IPS-11a (cell line): ENCODE measurements around the gene AUTS2.

Experiments used
- H3K4me3 ChIP-seq: one replicate; pipeline ENCODE4 v1.5.1; 2013; ENCODE audit warnings: low read depth, low read length, control low read depth

AUTS2 gene

GRCh38 chr7:69684369-69685292 is 86.4 kb downstream of the AUTS2 start:
- H3K4me3 ChIP-seq, result no peak overlapping the region

- H3K4me3 ChIP-seq, result no peak overlapping the region
These were observed 87.0 kb downstream of the AUTS2 start for GRCh38 chr7:69685293-69685631.

- no peak overlapping the region for H3K4me3 ChIP-seq
These were observed 88.1 kb downstream of the AUTS2 start for GRCh38 chr7:69686366-69686765.

- H3K4me3 ChIP-seq, result no peak overlapping the region
These were observed 89.6 kb downstream of the AUTS2 start for GRCh38 chr7:69687739-69688433.

GRCh38 chr7:69690329-69690728 is 92.1 kb downstream of the AUTS2 start:
- H3K4me3 ChIP-seq, result no peak overlapping the region

- H3K4me3 ChIP-seq, result no peak overlapping the region
These were observed 93.1 kb downstream of the AUTS2 start for GRCh38 chr7:69691327-69691726.

GRCh38 chr7:69691734-69692133 is 93.5 kb downstream of the AUTS2 start:
- H3K4me3 ChIP-seq, result no peak overlapping the region

- H3K4me3 ChIP-seq, result no peak overlapping the region
These were observed 94.3 kb downstream of the AUTS2 start for GRCh38 chr7:69692611-69693010.

GRCh38 chr7:69693042-69693441 is 94.8 kb downstream of the AUTS2 start:
- H3K4me3 ChIP-seq, result no peak overlapping the region

GRCh38 chr7:69696054-69696591 is 97.8 kb downstream of the AUTS2 start:
- no peak overlapping the region for H3K4me3 ChIP-seq

GRCh38 chr7:69696686-69697685 is 98.7 kb downstream of the AUTS2 start:
- H3K4me3 ChIP-seq, result no peak overlapping the region

GRCh38 chr7:69698109-69698825 is 100.0 kb downstream of the AUTS2 start:
- no peak overlapping the region for H3K4me3 ChIP-seq

GRCh38 chr7:69699931-69700330 is 101.7 kb downstream of the AUTS2 start:
- no peak overlapping the region for H3K4me3 ChIP-seq

- no peak overlapping the region for H3K4me3 ChIP-seq
These were observed 102.1 kb downstream of the AUTS2 start for GRCh38 chr7:69700331-69700730.

GRCh38 chr7:69701288-69701687 is 103.0 kb downstream of the AUTS2 start:
- no peak overlapping the region for H3K4me3 ChIP-seq

GRCh38 chr7:69702357-69702756 is 104.1 kb downstream of the AUTS2 start:
- H3K4me3 ChIP-seq, result no peak overlapping the region

GRCh38 chr7:69703099-69703498 is 104.8 kb downstream of the AUTS2 start:
- no peak overlapping the region for H3K4me3 ChIP-seq

GRCh38 chr7:69706070-69706469 is 107.8 kb downstream of the AUTS2 start:
- H3K4me3 ChIP-seq, result no peak overlapping the region

- H3K4me3 ChIP-seq, result no peak overlapping the region
These were observed 110.6 kb downstream of the AUTS2 start for GRCh38 chr7:69708857-69709256.

GRCh38 chr7:69710768-69711438 is 112.6 kb downstream of the AUTS2 start:
- H3K4me3 ChIP-seq, result no peak overlapping the region
